Tibial nerve (tissue), 4 donors: ENCODE results near the gene NPVF.

Experiments used
- EP300 ChIP-seq, 2 donors: sonication (generic); formaldehyde crosslinking; IDR thresholded peaks; one replicate each; pipeline ENCODE4 v1.6.1; 2017; ENCODE audit warnings: antibody characterized with exemption in 2 of 2, mild to moderate bottlenecking in 1 of 2
- TF ChIP-seq, protein P1 (sequence below), 5 experiments: fragments of 200-600 bp in 3 of 5; fragments of 450-650 bp in 2 of 5; sonication (generic) in 3 of 5; IDR thresholded peaks; one replicate each; pipeline ENCODE4 v1.5.1; 2016 to 2019; ENCODE audit warnings: antibody characterized with exemption in 5 of 5, mild to moderate bottlenecking in 3 of 5, moderate library complexity in 2 of 5

DNA sequence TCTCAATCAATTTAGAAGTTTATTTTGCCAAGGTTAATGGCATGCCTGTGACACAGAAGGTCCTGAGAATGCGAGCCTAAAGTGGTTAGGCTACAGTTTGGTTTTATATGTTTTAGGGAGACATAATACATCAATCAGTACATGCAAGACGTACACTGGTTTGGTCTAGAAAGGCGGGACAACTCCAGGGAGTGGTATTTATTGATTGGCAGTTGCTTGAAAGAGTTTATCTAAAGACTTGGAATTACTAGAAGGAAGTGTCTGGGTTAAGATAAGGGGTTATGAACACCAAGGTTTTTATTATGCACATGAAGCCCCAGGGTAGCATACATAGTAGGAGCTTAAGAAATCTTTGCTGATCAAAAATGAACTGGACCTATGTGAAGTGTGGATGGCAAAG, 21.5 kb downstream of the NPVF start:
- TF ChIP-seq, protein P1, sequence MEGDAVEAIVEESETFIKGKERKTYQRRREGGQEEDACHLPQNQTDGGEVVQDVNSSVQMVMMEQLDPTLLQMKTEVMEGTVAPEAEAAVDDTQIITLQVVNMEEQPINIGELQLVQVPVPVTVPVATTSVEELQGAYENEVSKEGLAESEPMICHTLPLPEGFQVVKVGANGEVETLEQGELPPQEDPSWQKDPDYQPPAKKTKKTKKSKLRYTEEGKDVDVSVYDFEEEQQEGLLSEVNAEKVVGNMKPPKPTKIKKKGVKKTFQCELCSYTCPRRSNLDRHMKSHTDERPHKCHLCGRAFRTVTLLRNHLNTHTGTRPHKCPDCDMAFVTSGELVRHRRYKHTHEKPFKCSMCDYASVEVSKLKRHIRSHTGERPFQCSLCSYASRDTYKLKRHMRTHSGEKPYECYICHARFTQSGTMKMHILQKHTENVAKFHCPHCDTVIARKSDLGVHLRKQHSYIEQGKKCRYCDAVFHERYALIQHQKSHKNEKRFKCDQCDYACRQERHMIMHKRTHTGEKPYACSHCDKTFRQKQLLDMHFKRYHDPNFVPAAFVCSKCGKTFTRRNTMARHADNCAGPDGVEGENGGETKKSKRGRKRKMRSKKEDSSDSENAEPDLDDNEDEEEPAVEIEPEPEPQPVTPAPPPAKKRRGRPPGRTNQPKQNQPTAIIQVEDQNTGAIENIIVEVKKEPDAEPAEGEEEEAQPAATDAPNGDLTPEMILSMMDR (IDR thresholded peaks at IDR 0.05), result no peak
- TF ChIP-seq EP300 (IDR thresholded peaks at IDR 0.05), result no peak
